Neural progenitor cell (in vitro differentiated cells): Measurements from ENCODE around the gene SKIC8. TPM values are rescaled to one million over a fixed set of nuclear protein-coding genes. Genes with fewer than 3 reads are reported as not detected.
A peak's percentile ranks its signal among the peaks of the same experiment; 100 is the strongest.

Experiments
- DNase-seq: peaks from one replicate; pipeline ENCODE4 v3.0.0-alpha.2; 2016; ENCODE audit warnings: low spot score
- H2AFZ ChIP-seq: fragments of 200-600 bp; sonication (generic); replicated peaks from 2 replicates; pipeline ENCODE4 v1.6.1; 2016; ENCODE audit warnings: antibody characterized with exemption
- H3F3A ChIP-seq: fragments of 200-600 bp; sonication (generic); 2 replicates; pipeline ENCODE4 v1.6.1; 2016; ENCODE audit warnings: antibody characterized with exemption, low read depth
- H3K27ac ChIP-seq: fragments of 200-600 bp; sonication (generic); 2 replicates; pipeline ENCODE4 v1.5.1; 2016; ENCODE audit warnings: mild to moderate bottlenecking
- H3K27me3 ChIP-seq: fragments of 200-600 bp; sonication (generic); 2 replicates; pipeline ENCODE4 v1.6.1; 2016; ENCODE audit warnings: mild to moderate bottlenecking, moderate library complexity
- H3K36me3 ChIP-seq: fragments of 200-600 bp; sonication (generic); 2 replicates; pipeline ENCODE4 v1.5.1; 2016
- H3K4me1 ChIP-seq: fragments of 200-600 bp; sonication (generic); 2 replicates; pipeline ENCODE4 v1.6.1; 2016; ENCODE audit warnings: mixed run types
- H3K4me2 ChIP-seq: fragments of 200-600 bp; sonication (generic); 2 replicates; pipeline ENCODE4 v1.6.1; 2016
- H3K4me3 ChIP-seq: fragments of 200-600 bp; sonication (generic); 2 replicates; pipeline ENCODE4 v1.5.1; 2016
- H3K79me2 ChIP-seq: fragments of 200-600 bp; sonication (generic); 2 replicates; pipeline ENCODE4 v1.6.1; 2016; ENCODE audit warnings: low read depth
- H3K9ac ChIP-seq: fragments of 200-600 bp; sonication (generic); 2 replicates; pipeline ENCODE4 v1.6.1; 2016
- H3K9me3 ChIP-seq: fragments of 200-600 bp; sonication (generic); 2 replicates; pipeline ENCODE4 v1.5.1; 2016; ENCODE audit warnings: low read depth
- H4K20me1 ChIP-seq: fragments of 200-600 bp; sonication (generic); 2 replicates; pipeline ENCODE4 v1.6.1; 2016; ENCODE audit warnings: low read depth
- H3K27ac Mint-ChIP-seq: 3 replicates; pipeline ENCODE4 v1.8.0; 2021; ENCODE audit warnings: mixed read lengths
- H3K27me3 Mint-ChIP-seq: 2 replicates; pipeline ENCODE4 v1.8.0; 2022; ENCODE audit warnings: low read depth, mild to moderate bottlenecking, inconsistent platforms, moderate library complexity, mixed read lengths; ENCODE audit not compliant: insufficient read depth
- H3K36me3 Mint-ChIP-seq: 3 replicates; pipeline ENCODE4 v1.8.0; 2021; ENCODE audit warnings: mixed read lengths
- H3K4me1 Mint-ChIP-seq: 3 replicates; pipeline ENCODE4 v1.8.0; 2021; ENCODE audit warnings: mixed read lengths
- H3K4me3 Mint-ChIP-seq: 3 replicates; pipeline ENCODE4 v1.8.0; 2021; ENCODE audit warnings: mild to moderate bottlenecking, moderate library complexity, mixed read lengths
- H3K9me3 Mint-ChIP-seq: 3 replicates; pipeline ENCODE4 v1.8.0; 2020; ENCODE audit warnings: mixed read lengths
- EZH2 ChIP-seq: fragments of 200-600 bp; sonication (generic); IDR thresholded peaks from 2 replicates; pipeline ENCODE4 v1.6.1; 2017; ENCODE audit warnings: antibody characterized with exemption, mild to moderate bottlenecking, moderate library complexity
- EZH2phosphoT487 ChIP-seq: fragments of 200-600 bp; sonication (generic); IDR thresholded peaks from 2 replicates; pipeline ENCODE4 v1.6.1; 2017; ENCODE audit warnings: antibody characterized with exemption
- total RNA-seq: library from RNA; depleted of rRNA; stranded (reverse); fragments of >200 nt; gene quantifications from 2 replicates; pipeline ENCODE4 v1.2.3, GENCODE V29; 2015; ENCODE audit warnings: low replicate concordance
- TF ChIP-seq, protein P1 (sequence below): fragments of 200-600 bp; sonication (generic); IDR thresholded peaks from 2 replicates; pipeline ENCODE4 v1.5.1; 2017; ENCODE audit warnings: antibody characterized with exemption, mild to moderate bottlenecking

SKIC8 gene
- total RNA-seq, 1 donor from 2014 or later: 76.0 TPM

GRCh38 chr15:78321786-78322185 lies 22.4 kb upstream of the SKIC8 start:
- peak overlapping the region; percentile 63 for H2AFZ ChIP-seq
- H3F3A ChIP-seq: peaks cover 45% of the 10 kb centered on the region
- H3K27me3 ChIP-seq: no peaks in the 10 kb centered on the region
- Mint-ChIP-seq H3K27ac (peak overlapping the region; percentile 84), H3K9me3 (no peaks in the 10 kb centered on the region), H3K36me3 (no peaks in the 10 kb centered on the region), H3K4me1 (peaks cover 65% of the 10 kb centered on the region), H3K27me3 (peaks cover 15% of the 10 kb centered on the region), H3K4me3 (peak overlapping the region; percentile 65)
- H3K4me2 ChIP-seq: peak overlapping the region; percentile 5
- peaks cover 54% of the 10 kb centered on the region for H3K4me1 ChIP-seq
- H3K27ac ChIP-seq: no peak overlapping the region
- TF ChIP-seq EZH2phosphoT487 (no peak), EZH2 (no peak)
- TF ChIP-seq, protein P1, sequence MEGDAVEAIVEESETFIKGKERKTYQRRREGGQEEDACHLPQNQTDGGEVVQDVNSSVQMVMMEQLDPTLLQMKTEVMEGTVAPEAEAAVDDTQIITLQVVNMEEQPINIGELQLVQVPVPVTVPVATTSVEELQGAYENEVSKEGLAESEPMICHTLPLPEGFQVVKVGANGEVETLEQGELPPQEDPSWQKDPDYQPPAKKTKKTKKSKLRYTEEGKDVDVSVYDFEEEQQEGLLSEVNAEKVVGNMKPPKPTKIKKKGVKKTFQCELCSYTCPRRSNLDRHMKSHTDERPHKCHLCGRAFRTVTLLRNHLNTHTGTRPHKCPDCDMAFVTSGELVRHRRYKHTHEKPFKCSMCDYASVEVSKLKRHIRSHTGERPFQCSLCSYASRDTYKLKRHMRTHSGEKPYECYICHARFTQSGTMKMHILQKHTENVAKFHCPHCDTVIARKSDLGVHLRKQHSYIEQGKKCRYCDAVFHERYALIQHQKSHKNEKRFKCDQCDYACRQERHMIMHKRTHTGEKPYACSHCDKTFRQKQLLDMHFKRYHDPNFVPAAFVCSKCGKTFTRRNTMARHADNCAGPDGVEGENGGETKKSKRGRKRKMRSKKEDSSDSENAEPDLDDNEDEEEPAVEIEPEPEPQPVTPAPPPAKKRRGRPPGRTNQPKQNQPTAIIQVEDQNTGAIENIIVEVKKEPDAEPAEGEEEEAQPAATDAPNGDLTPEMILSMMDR: no peak
- H3K4me3 ChIP-seq: no peak overlapping the region
- no peaks in the 10 kb centered on the region for H3K79me2 ChIP-seq
- H3K36me3 ChIP-seq: no peaks in the 10 kb centered on the region
- DNase-seq: no peak
- H4K20me1 ChIP-seq: no peaks in the 10 kb centered on the region
- H3K9ac ChIP-seq: no peak overlapping the region
- H3K9me3 ChIP-seq: no peaks in the 10 kb centered on the region

DNA sequence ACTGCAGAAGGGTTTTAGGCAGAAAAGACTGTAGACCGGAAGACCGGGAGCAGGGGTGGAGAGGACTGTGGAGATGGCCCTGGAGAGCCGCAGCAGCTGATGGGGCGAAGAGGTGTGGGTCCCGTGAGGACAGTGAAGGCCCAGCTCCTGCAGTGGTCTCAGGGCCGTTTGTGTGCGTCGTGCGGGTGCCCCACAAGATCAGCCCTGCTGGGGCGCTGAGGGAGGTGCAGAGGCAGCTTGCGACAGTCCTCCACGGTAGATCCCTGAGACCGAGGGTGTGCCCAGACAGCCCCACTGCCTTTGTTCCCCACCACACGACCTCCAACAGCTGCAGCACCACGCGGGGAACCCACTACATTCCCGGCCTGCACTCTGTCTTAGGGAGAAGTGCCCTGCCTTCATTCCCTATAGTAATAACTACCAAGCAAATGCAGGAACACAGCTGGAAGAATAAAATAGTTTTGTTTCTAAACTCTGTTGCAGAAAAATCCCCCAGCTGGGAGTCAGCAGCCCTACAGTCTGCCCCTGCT lies 21.7 kb upstream of the SKIC8 start:
- no peak for DNase-seq
- Mint-ChIP-seq H3K36me3 (no peaks in the 10 kb centered on the region), H3K4me1 (peaks cover 72% of the 10 kb centered on the region), H3K4me3 (no peak overlapping the region), H3K27me3 (peaks cover 18% of the 10 kb centered on the region), H3K27ac (peak overlapping the region; percentile 84), H3K9me3 (no peaks in the 10 kb centered on the region)
- Histone ChIP-seq H3K36me3 (no peaks in the 10 kb centered on the region), H2AFZ (peak overlapping the region; percentile 79), H3K9me3 (no peaks in the 10 kb centered on the region), H3F3A (peaks cover 48% of the 10 kb centered on the region), H3K4me3 (no peak overlapping the region), H3K4me2 (no peak overlapping the region), H3K4me1 (peaks cover 61% of the 10 kb centered on the region), H3K79me2 (no peaks in the 10 kb centered on the region), H3K27me3 (no peaks in the 10 kb centered on the region), H3K9ac (no peak overlapping the region), H3K27ac (no peak overlapping the region), H4K20me1 (no peaks in the 10 kb centered on the region)
- TF ChIP-seq, protein P1: no peak

DNA sequence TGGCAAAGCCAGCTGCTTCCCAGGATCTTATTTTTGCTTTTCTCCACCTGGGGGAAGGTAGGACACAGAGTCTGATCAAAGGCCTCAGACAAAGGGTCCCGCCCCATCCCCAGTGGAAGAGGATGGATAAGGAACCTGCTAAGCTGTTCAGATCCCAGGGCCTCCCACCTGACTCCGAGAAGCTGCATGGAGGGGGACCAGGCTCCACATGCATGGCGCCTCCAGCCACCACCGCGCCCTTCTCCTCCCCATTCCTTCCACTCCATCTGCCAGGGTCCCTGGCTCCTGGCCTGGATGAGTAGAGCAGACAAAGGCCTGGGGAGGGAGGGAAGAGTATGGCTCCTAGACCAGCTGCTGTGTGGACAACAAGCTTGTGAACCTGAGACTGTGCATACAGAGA lies 20.8 kb upstream of the SKIC8 start:
- no peaks in the 10 kb centered on the region for H3K36me3 Mint-ChIP-seq
- H3K9me3 Mint-ChIP-seq: no peaks in the 10 kb centered on the region
- peaks cover 71% of the 10 kb centered on the region for H3K4me1 Mint-ChIP-seq
- H3K4me2 ChIP-seq: no peak overlapping the region
- no peak overlapping the region for H3K27ac Mint-ChIP-seq
- H3K27me3 Mint-ChIP-seq: peaks cover 19% of the 10 kb centered on the region
- no peak overlapping the region for H3K4me3 ChIP-seq
- peaks cover 43% of the 10 kb centered on the region for H3F3A ChIP-seq
- H3K9ac ChIP-seq: no peak overlapping the region
- no peaks in the 10 kb centered on the region for H3K36me3 ChIP-seq
- no peaks in the 10 kb centered on the region for H3K9me3 ChIP-seq
- H4K20me1 ChIP-seq: no peaks in the 10 kb centered on the region
- no peak for DNase-seq
- H2AFZ ChIP-seq: no peak overlapping the region
- H3K4me3 Mint-ChIP-seq: no peak overlapping the region
- TF ChIP-seq, protein P1: no peak
- TF ChIP-seq EZH2 (no peak), EZH2phosphoT487 (no peak)
- H3K79me2 ChIP-seq: no peaks in the 10 kb centered on the region
- no peaks in the 10 kb centered on the region for H3K27me3 ChIP-seq
- peaks cover 59% of the 10 kb centered on the region for H3K4me1 ChIP-seq
- H3K27ac ChIP-seq: no peak overlapping the region
